HepG2 (cell line): ENCODE measurements around the gene FAM169A. TPM values are rescaled to one million over a fixed set of nuclear protein-coding genes. Genes with fewer than 3 reads are reported as not detected.

Source experiments
- ARNT ChIP-seq: fragments of 450-650 bp; IDR thresholded peaks from 2 replicates; pipeline ENCODE4 v1.6.1; 2017
- ERF ChIP-seq: IDR thresholded peaks from 2 replicates; pipeline ENCODE4 v1.6.1; 2018; ENCODE audit warnings: missing biosample characterization, missing genetic modification reagents
- FOXC1 ChIP-seq: sonication (generic); formaldehyde crosslinking; IDR thresholded peaks from 2 replicates; pipeline ENCODE4 v1.8.0; 2022; ENCODE audit warnings: mild to moderate bottlenecking, missing genetic modification reagents, borderline replicate concordance
- JUN ChIP-seq: sonication (generic); formaldehyde crosslinking; IDR thresholded peaks from 2 replicates; pipeline ENCODE4 v1.4.0; 2020; ENCODE audit warnings: mild to moderate bottlenecking, missing genetic modification reagents
- JUNB ChIP-seq: sonication (generic); formaldehyde crosslinking; IDR thresholded peaks from 2 replicates; pipeline ENCODE4 v1.8.0; 2022; ENCODE audit warnings: missing genetic modification reagents, mild to moderate bottlenecking, borderline replicate concordance
- LCORL ChIP-seq, 2 experiments: fragments of 450-650 bp in 1 of 2; sonication (generic) in 1 of 2; formaldehyde crosslinking in 1 of 2; IDR thresholded peaks; 2 replicates each; pipeline versions ENCODE4 v1.5.0 to v1.6.1; 2017 to 2020; ENCODE audit warnings: antibody characterized with exemption in 1 of 2, missing genetic modification reagents in 1 of 2
- MEIS2 ChIP-seq: sonication (generic); formaldehyde crosslinking; IDR thresholded peaks from 2 replicates; pipeline ENCODE4 v1.9.0; 2021; ENCODE audit warnings: mild to moderate bottlenecking, missing genetic modification reagents
- MIXL1 ChIP-seq: IDR thresholded peaks from 2 replicates; pipeline ENCODE4 v1.6.1; 2016
- MTA1 ChIP-seq: sonication (generic); formaldehyde crosslinking; IDR thresholded peaks from 2 replicates; pipeline ENCODE4 v1.4.0; 2020; ENCODE audit warnings: missing genetic modification reagents, mild to moderate bottlenecking, borderline replicate concordance
- NPAS2 ChIP-seq: sonication (generic); formaldehyde crosslinking; IDR thresholded peaks from 2 replicates; pipeline ENCODE4 v1.8.0; 2022; ENCODE audit warnings: mild to moderate bottlenecking, missing genetic modification reagents, borderline replicate concordance
- PAX8 ChIP-seq: sonication (generic); formaldehyde crosslinking; IDR thresholded peaks from 2 replicates; pipeline ENCODE4 v1.8.0; 2022; ENCODE audit warnings: mild to moderate bottlenecking, missing genetic modification reagents, borderline replicate concordance
- RXRA ChIP-seq: sonication (generic); formaldehyde crosslinking; IDR thresholded peaks from 2 replicates; pipeline ENCODE4 v1.5.1; 2020; ENCODE audit warnings: missing genetic modification reagents
- SRSF1 ChIP-seq: fragments of 200-400 bp; formaldehyde crosslinking; optimal IDR thresholded peaks from 2 replicates; pipeline ENCODE3; 2017; ENCODE audit warnings: mild to moderate bottlenecking, low read depth, low read length, moderate library complexity
- ZMYM4 ChIP-seq: sonication (generic); formaldehyde crosslinking; IDR thresholded peaks from 2 replicates; pipeline ENCODE4 v1.8.1; 2023; ENCODE audit warnings: mild to moderate bottlenecking, missing genetic modification reagents
- ZNF451 ChIP-seq: sonication (generic); formaldehyde crosslinking; IDR thresholded peaks from 2 replicates; pipeline ENCODE4 v1.5.0; 2020; ENCODE audit warnings: mild to moderate bottlenecking, missing genetic modification reagents
- ZNF501 ChIP-seq: sonication (generic); formaldehyde crosslinking; IDR thresholded peaks from 2 replicates; pipeline ENCODE4 v1.5.1; 2020; ENCODE audit warnings: mild to moderate bottlenecking, moderate library complexity, missing genetic modification reagents
- ZNF589 ChIP-seq: sonication (generic); formaldehyde crosslinking; conservative IDR thresholded peaks from 2 replicates; pipeline ENCODE4 v1.8.0; 2022; ENCODE audit warnings: mild to moderate bottlenecking, moderate library complexity, missing genetic modification reagents
- polyA plus RNA-seq, 8 experiments: library from polyadenylated mRNA; depleted of rRNA in 3 of 8; stranded (reverse) in 7 of 8; unstranded in 1 of 8; fragments of >200 nt; fragmentation: Illumina TruSeq in 4 of 8; extraction: Trizol in 4 of 8; gene quantifications; 2 replicates each; pipeline versions ENCODE4 v1.2.1 to v1.2.3, GENCODE V29; 2011 to 2016; ENCODE audit warnings: low read depth in 4 of 8, missing spikeins in 1 of 8, mixed read lengths in 1 of 8; ENCODE audit not compliant: insufficient read depth in 1 of 8
- total RNA-seq, 5 experiments: library from RNA; depleted of rRNA; stranded (reverse); fragments of >200 nt; fragmentation: Illumina TruSeq; extraction: Trizol; gene quantifications; 2 replicates each; pipeline ENCODE4 v1.2.3, GENCODE V29; 2016; ENCODE audit warnings: low read depth in 1 of 5
- TF ChIP-seq, protein P1 (sequence below), 2 experiments: sonication (generic) in 1 of 2; formaldehyde crosslinking in 1 of 2; IDR thresholded peaks; 2 replicates each; pipeline versions ENCODE4 v1.5.1 to v1.6.1; 2011 to 2020; ENCODE audit warnings: borderline replicate concordance in 1 of 2, low read depth in 1 of 2, low read length in 1 of 2, mild to moderate bottlenecking in 1 of 2, missing genetic modification reagents in 1 of 2, moderate library complexity in 1 of 2
- TF ChIP-seq, protein P2 (sequence below): sonication (generic); formaldehyde crosslinking; IDR thresholded peaks from 2 replicates; pipeline ENCODE4 v1.8.0; 2022; ENCODE audit warnings: missing genetic modification reagents, mild to moderate bottlenecking, borderline replicate concordance
- TF ChIP-seq, protein P3 (sequence below): IDR thresholded peaks from 2 replicates; pipeline ENCODE4 v1.6.1; 2016
- TF ChIP-seq, protein P4 (sequence below): sonication (generic); formaldehyde crosslinking; IDR thresholded peaks from 2 replicates; pipeline ENCODE4 v1.4.0; 2020; ENCODE audit warnings: missing genetic modification reagents, mild to moderate bottlenecking, borderline replicate concordance

The FAM169A gene
- total and polyA plus RNA-seq, 2 of the 13 experiments (the other 11 are each of a cell fraction or from before 2014, with no cell fraction given): 21.1 to 110 TPM

DNA sequence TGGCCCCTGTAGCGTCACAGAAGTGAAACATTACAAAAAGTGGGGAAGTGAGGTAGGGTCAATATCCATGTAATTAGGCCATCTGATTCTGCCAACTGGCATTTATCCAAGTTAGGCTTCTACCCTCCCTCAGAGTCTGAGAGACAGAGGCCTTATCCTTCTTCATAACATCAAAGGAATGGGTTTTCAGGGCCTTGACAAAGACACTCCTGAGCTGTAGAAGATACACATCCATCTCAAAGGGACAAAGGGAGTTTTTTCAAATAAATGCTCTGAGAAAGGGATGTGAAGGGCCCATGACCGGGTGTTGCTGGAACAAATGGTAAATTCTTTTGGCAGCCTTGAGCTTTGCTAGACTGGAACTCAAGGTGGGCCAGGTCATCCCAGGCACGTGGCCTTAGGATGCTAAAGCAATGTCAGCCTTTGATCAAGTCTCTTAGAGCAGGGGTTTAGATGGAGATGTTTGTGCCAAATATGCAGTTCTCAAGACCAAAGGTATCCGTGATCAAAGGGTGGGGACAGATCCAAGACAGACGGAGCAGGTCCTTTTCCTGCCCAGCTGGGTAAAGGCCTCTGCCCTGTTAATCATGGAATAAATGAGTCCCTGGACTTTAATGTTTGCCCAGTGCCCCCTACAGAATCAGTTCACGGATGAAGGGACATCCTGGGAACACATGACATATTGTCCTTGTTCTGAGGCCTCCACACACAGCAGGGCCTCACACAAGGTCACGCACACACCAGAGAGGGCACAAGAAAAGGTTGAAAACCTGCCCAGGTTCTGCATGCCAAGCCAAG is 10.0 kb upstream of the FAM169A start (continued):
- TF ChIP-seq NPAS2 (CRISPR knock-in tag): no peak
- TF ChIP-seq FOXC1 (CRISPR knock-in tag): no peak
- no peak for TF ChIP-seq ZNF501
- TF ChIP-seq MTA1 (CRISPR knock-in tag): peak; percentile 51; the same call in 1 of the 2 replicates
- peak; percentile 84 for TF ChIP-seq RXRA (CRISPR knock-in tag)
- TF ChIP-seq, protein P1, sequence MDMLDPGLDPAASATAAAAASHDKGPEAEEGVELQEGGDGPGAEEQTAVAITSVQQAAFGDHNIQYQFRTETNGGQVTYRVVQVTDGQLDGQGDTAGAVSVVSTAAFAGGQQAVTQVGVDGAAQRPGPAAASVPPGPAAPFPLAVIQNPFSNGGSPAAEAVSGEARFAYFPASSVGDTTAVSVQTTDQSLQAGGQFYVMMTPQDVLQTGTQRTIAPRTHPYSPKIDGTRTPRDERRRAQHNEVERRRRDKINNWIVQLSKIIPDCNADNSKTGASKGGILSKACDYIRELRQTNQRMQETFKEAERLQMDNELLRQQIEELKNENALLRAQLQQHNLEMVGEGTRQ (IDR thresholded peaks at IDR 0.05; ENCODE audit: low read depth, low read length): peak; percentile 17; the same call in 1 of the 2 replicates
- TF ChIP-seq, protein P1 (CRISPR knock-in tag; IDR thresholded peaks at IDR 0.05; ENCODE audit: borderline replicate concordance): peak; percentile 28; the same call in 1 of the 2 replicates
- TF ChIP-seq, protein P2, sequence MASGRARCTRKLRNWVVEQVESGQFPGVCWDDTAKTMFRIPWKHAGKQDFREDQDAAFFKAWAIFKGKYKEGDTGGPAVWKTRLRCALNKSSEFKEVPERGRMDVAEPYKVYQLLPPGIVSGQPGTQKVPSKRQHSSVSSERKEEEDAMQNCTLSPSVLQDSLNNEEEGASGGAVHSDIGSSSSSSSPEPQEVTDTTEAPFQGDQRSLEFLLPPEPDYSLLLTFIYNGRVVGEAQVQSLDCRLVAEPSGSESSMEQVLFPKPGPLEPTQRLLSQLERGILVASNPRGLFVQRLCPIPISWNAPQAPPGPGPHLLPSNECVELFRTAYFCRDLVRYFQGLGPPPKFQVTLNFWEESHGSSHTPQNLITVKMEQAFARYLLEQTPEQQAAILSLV: peak; percentile 37; the same call in 1 of the 2 replicates
- TF ChIP-seq, protein P3, sequence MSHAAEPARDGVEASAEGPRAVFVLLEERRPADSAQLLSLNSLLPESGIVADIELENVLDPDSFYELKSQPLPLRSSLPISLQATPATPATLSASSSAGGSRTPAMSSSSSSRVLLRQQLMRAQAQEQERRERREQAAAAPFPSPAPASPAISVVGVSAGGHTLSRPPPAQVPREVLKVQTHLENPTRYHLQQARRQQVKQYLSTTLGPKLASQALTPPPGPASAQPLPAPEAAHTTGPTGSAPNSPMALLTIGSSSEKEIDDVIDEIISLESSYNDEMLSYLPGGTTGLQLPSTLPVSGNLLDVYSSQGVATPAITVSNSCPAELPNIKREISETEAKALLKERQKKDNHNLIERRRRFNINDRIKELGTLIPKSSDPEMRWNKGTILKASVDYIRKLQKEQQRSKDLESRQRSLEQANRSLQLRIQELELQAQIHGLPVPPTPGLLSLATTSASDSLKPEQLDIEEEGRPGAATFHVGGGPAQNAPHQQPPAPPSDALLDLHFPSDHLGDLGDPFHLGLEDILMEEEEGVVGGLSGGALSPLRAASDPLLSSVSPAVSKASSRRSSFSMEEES: peak; percentile 90; the same call in 1 of the 2 replicates
- no peak for TF ChIP-seq ARNT
- no peak; the same call in none of the 2 replicates for TF ChIP-seq MIXL1 (CRISPR knock-in tag)
- TF ChIP-seq, protein P4, sequence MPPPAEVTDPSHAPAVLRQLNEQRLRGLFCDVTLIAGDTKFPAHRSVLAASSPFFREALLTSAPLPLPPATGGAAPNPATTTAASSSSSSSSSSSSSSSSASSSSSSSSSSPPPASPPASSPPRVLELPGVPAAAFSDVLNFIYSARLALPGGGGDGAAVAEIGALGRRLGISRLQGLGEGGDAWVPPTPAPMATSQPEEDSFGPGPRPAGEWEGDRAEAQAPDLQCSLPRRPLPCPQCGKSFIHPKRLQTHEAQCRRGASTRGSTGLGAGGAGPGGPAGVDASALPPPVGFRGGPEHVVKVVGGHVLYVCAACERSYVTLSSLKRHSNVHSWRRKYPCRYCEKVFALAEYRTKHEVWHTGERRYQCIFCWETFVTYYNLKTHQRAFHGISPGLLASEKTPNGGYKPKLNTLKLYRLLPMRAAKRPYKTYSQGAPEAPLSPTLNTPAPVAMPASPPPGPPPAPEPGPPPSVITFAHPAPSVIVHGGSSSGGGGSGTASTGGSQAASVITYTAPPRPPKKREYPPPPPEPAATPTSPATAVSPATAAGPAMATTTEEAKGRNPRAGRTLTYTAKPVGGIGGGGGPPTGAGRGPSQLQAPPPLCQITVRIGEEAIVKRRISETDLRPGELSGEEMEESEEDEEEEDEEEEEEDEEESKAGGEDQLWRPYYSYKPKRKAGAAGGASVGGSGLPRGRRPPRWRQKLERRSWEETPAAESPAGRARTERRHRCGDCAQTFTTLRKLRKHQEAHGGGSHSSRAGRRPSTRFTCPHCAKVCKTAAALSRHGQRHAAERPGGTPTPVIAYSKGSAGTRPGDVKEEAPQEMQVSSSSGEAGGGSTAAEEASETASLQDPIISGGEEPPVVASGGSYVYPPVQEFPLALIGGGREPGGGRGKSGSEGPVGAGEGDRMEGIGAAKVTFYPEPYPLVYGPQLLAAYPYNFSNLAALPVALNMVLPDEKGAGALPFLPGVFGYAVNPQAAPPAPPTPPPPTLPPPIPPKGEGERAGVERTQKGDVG (CRISPR knock-in tag): peak; percentile 71
- TF ChIP-seq SRSF1: no peak
- no peak for TF ChIP-seq JUN
- no peak for TF ChIP-seq ZNF589 (CRISPR knock-in tag)
- peak; percentile 60; the same call in 1 of the 2 replicates for TF ChIP-seq ERF (CRISPR knock-in tag)
- TF ChIP-seq ZMYM4 (CRISPR knock-in tag): peak; percentile 75; the same call in 1 of the 2 replicates
- TF ChIP-seq JUNB: no peak; the same call in 1 of the 2 replicates
- TF ChIP-seq LCORL (IDR thresholded peaks at IDR 0.05): no peak
- peak; percentile 37; the same call in 1 of the 2 replicates for TF ChIP-seq LCORL (CRISPR knock-in tag; IDR thresholded peaks at IDR 0.05)
- peak; percentile 82 for TF ChIP-seq MEIS2 (CRISPR knock-in tag)
- no peak for TF ChIP-seq ZNF451 (CRISPR knock-in tag)
- TF ChIP-seq PAX8: no peak
